Trophoblast cell (in vitro differentiated cells and primary cell): Measurements from ENCODE around the gene NUMA1.

Source experiments
- DNase-seq, 2 donors: peaks; one replicate each; pipeline ENCODE4 v3.0.0-alpha.2; 2016
- H2AFZ ChIP-seq: 2 replicates; pipeline ENCODE4 v1.6.1; 2013; ENCODE audit warnings: low read length, moderate library complexity, mild to moderate bottlenecking; ENCODE audit not compliant: insufficient read depth, poor library complexity
- H2AK5ac ChIP-seq: 2 replicates; pipeline ENCODE4 v1.6.1; 2013; ENCODE audit warnings: mild to moderate bottlenecking, low read length
- H2BK120ac ChIP-seq: 2 replicates; pipeline ENCODE4 v1.6.1; 2013; ENCODE audit warnings: low read length, mild to moderate bottlenecking, moderate library complexity; ENCODE audit not compliant: insufficient read depth, poor library complexity
- H2BK12ac ChIP-seq: 2 replicates; pipeline ENCODE4 v1.6.1; 2013; ENCODE audit warnings: mild to moderate bottlenecking, low read length, moderate library complexity
- H2BK5ac ChIP-seq: 2 replicates; pipeline ENCODE4 v1.6.1; 2013; ENCODE audit warnings: low read length, low read depth, moderate library complexity, mild to moderate bottlenecking; ENCODE audit not compliant: poor library complexity
- H3K14ac ChIP-seq: 2 replicates; pipeline ENCODE4 v1.6.1; 2013; ENCODE audit warnings: mild to moderate bottlenecking, low read length
- H3K18ac ChIP-seq: 2 replicates; pipeline ENCODE4 v1.6.1; 2013; ENCODE audit warnings: mild to moderate bottlenecking, low read length
- H3K23ac ChIP-seq: 2 replicates; pipeline ENCODE4 v1.6.1; 2013; ENCODE audit warnings: low read length
- H3K27ac ChIP-seq: 2 replicates; pipeline ENCODE4 v1.5.1; 2013; ENCODE audit warnings: low read depth, mild to moderate bottlenecking, inconsistent platforms, low read length, moderate library complexity
- H3K27me3 ChIP-seq: 2 replicates; pipeline ENCODE4 v1.6.1; 2013; ENCODE audit warnings: inconsistent platforms, mild to moderate bottlenecking, low read length, moderate library complexity; ENCODE audit not compliant: insufficient read depth
- H3K36me3 ChIP-seq, 2 experiments: 1 replicate in 1 of 2; 2 replicates in 1 of 2; pipeline ENCODE4 v1.6.1; 2013; ENCODE audit warnings: low read length in 2 of 2, mild to moderate bottlenecking in 2 of 2, moderate library complexity in 1 of 2; ENCODE audit not compliant: insufficient read depth in 2 of 2, control insufficient read depth in 1 of 2
- H3K4ac ChIP-seq: 2 replicates; pipeline ENCODE4 v1.6.1; 2013; ENCODE audit warnings: low read depth, mild to moderate bottlenecking, low read length, moderate library complexity
- H3K4me1 ChIP-seq, 2 experiments: 1 replicate in 1 of 2; 2 replicates in 1 of 2; pipeline ENCODE4 v1.6.1; 2013; ENCODE audit warnings: low read length in 2 of 2, mild to moderate bottlenecking in 2 of 2, moderate library complexity in 1 of 2; ENCODE audit not compliant: insufficient read depth in 2 of 2, control insufficient read depth in 1 of 2
- H3K4me2 ChIP-seq: 2 replicates; pipeline ENCODE4 v1.6.1; 2013; ENCODE audit warnings: inconsistent platforms, mild to moderate bottlenecking, low read length, moderate library complexity
- H3K4me3 ChIP-seq: 2 replicates; pipeline ENCODE4 v1.5.1; 2013; ENCODE audit warnings: mild to moderate bottlenecking, low read depth, low read length, inconsistent platforms
- H3K79me1 ChIP-seq: one replicate; pipeline ENCODE4 v1.6.1; 2013; ENCODE audit warnings: low read length
- H3K79me2 ChIP-seq: 2 replicates; pipeline ENCODE4 v1.6.1; 2013; ENCODE audit warnings: low read length, mild to moderate bottlenecking; ENCODE audit not compliant: control insufficient read depth, insufficient read depth, poor library complexity
- H3K9ac ChIP-seq: 2 replicates; pipeline ENCODE4 v1.6.1; 2013; ENCODE audit warnings: mild to moderate bottlenecking, low read length
- H3K9me3 ChIP-seq: 2 replicates; pipeline ENCODE4 v1.6.1; 2013; ENCODE audit warnings: low read depth, mild to moderate bottlenecking, control low read depth, inconsistent platforms, low read length; ENCODE audit not compliant: insufficient read depth
- H4K12ac ChIP-seq: 2 replicates; pipeline ENCODE4 v1.6.1; 2013; ENCODE audit warnings: low read depth, mild to moderate bottlenecking, low read length, moderate library complexity
- H4K8ac ChIP-seq: 2 replicates; pipeline ENCODE4 v1.6.1; 2013; ENCODE audit warnings: low read depth, mild to moderate bottlenecking, low read length, moderate library complexity
- H4K91ac ChIP-seq: one replicate; pipeline ENCODE4 v1.6.1; 2013; ENCODE audit warnings: low read depth, mild to moderate bottlenecking, low read length, moderate library complexity
- WGBS: extraction: QIAGEN DNeasy Blood & Tissue Kit; methylation state at CpG from one replicate; pipeline ENCODE4 v1.1.7; 2013; ENCODE audit warnings: missing lambda C conversion rate; ENCODE audit not compliant: insufficient read length, insufficient coverage; ENCODE audit errors: extremely low coverage; 5-methylcytosine and 5-hydroxymethylcytosine counted together

Gene NUMA1

DNA sequence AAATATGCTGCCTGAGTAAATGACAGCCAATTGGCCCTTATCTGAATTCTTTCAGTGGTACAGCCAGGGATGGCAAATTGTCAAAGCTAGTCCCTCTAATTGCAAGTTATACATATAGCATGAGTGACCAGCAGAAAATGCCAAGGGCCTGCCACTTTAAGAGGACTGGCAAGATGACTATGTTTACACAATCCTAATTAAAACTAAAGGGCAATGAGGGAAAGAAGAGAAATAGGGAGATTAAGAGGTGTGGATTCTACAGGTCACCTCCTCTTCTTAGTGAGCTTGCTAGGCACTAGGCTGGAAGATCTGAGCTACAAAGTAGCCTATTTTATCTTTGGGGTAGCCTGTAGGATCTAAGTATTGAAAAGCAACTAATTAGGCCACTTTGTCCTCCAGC lies 13.5 kb downstream of the NUMA1 start:
- Histone ChIP-seq H3K79me1 (peaks cover 5% of the 10 kb centered on the region), H3K9me3 (no peaks in the 10 kb centered on the region), H3K27me3 (no peaks in the 10 kb centered on the region), H2AK5ac (no peak overlapping the region), H3K4me3 (no peak overlapping the region), H2AFZ (no peak overlapping the region), H3K9ac (no peak overlapping the region), H2BK120ac (no peak overlapping the region), H3K4me2 (no peak overlapping the region), H4K8ac (no peak overlapping the region), H2BK5ac (no peak overlapping the region), H3K4me1 (peaks cover 3 to 12% of the 10 kb centered on the region in 2 experiments), H2BK12ac (no peak overlapping the region), H3K27ac (no peak overlapping the region), H3K23ac (no peak overlapping the region), H4K12ac (no peak overlapping the region), H4K91ac (no peak overlapping the region), H3K36me3 (peaks cover 6 to 8% of the 10 kb centered on the region in 2 experiments), H3K14ac (no peak overlapping the region), H3K4ac (no peak overlapping the region), H3K18ac (no peak overlapping the region), H3K79me2 (peaks cover 3% of the 10 kb centered on the region)
- no peak for DNase-seq

DNA sequence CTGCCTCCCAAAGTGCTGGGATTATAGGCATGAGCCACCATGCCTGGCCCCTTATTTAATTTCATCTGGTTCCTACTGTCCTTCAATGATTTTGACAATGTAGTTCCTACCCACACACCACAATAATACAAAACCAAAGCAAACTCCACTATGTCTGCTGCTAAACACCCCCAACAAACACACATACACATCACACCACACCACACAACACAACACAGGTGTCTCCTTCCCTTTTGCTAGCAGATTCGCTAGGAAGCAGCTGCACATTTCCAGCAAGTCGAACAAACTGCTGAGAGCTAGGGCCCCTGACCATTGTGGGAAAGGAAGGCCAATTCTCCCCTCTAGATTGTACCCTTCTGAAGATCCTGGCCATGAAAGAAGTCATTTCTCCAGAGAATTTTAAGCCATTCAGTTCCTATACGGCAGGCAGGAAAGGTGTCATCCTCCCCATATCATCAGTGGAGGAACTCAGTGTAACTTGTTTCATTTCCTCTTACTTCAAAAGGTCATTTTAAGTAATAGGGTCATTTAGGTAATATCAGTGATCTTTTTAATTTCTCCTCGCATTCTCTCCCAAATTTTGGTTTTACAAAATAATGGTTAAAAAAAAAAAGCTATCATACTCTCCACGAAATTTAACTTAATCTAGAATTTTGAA lies 18.5 kb downstream of the NUMA1 start:
- Histone ChIP-seq H3K27ac (no peak overlapping the region), H3K23ac (no peak overlapping the region), H2BK5ac (no peak overlapping the region), H3K27me3 (no peaks in the 10 kb centered on the region), H3K14ac (no peak overlapping the region), H3K79me2 (no peaks in the 10 kb centered on the region), H3K9me3 (no peaks in the 10 kb centered on the region), H3K36me3 (peaks cover 4 to 5% of the 10 kb centered on the region in 2 experiments), H4K12ac (no peak overlapping the region), H3K79me1 (no peaks in the 10 kb centered on the region), H4K91ac (no peak overlapping the region), H4K8ac (no peak overlapping the region), H3K9ac (no peak overlapping the region), H3K4me3 (no peak overlapping the region), H2AFZ (no peak overlapping the region), H2BK12ac (no peak overlapping the region), H3K4me2 (no peak overlapping the region), H3K4ac (no peak overlapping the region), H2BK120ac (no peak overlapping the region), H3K18ac (no peak overlapping the region), H2AK5ac (no peak overlapping the region), H3K4me1 (no peaks in the 10 kb centered on the region)
- WGBS = no CpG with 5 or more reads among the region's 5 CpGs
- DNase-seq = no peak

DNA sequence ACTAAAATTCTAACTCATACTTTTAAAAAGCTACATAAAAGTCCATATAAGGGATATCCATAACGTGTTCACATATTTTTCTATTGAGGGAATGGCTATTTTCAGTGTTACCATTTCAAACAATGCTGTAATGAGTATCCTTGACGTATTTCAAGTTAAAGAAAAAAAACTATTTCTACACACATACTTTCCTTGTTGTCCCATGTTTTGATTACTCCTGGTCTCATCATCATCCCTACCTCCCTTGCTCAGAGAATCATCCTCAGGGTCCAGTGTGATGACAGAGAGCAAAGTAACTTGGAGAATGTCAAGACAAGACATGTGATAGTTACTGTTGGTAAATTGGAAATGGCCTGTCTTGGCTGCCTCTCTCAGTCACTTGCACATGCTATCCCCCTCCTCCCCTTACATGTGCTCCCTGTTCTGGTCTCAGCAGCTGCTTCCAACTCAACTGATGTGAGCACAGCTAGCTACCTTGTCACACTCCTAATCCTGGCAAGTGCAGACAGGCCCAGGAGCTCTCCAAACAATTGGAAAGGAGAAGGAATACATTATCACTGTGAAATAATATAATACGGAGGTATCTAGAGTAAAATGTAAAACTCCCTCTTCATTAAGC lies 21.8 kb downstream of the NUMA1 start:
- Histone ChIP-seq H2AFZ (no peak overlapping the region), H3K27ac (no peak overlapping the region), H4K91ac (no peak overlapping the region), H3K4me1 (no peaks in the 10 kb centered on the region), H3K36me3 (peaks cover 3 to 4% of the 10 kb centered on the region in 2 experiments), H2BK5ac (no peak overlapping the region), H3K4me2 (no peak overlapping the region), H3K4me3 (no peak overlapping the region), H3K9ac (no peak overlapping the region), H3K79me1 (no peaks in the 10 kb centered on the region), H3K23ac (no peak overlapping the region), H3K9me3 (no peaks in the 10 kb centered on the region), H3K27me3 (no peaks in the 10 kb centered on the region), H3K4ac (no peak overlapping the region), H4K8ac (no peak overlapping the region), H3K18ac (no peak overlapping the region), H4K12ac (no peak overlapping the region), H2BK12ac (no peak overlapping the region), H3K14ac (no peak overlapping the region), H2BK120ac (no peak overlapping the region), H3K79me2 (no peaks in the 10 kb centered on the region), H2AK5ac (no peak overlapping the region)
- DNase-seq = peak in 1 of 2 donors; percentile 66
- WGBS = no CpG with 5 or more reads among the region's 3 CpGs

DNA sequence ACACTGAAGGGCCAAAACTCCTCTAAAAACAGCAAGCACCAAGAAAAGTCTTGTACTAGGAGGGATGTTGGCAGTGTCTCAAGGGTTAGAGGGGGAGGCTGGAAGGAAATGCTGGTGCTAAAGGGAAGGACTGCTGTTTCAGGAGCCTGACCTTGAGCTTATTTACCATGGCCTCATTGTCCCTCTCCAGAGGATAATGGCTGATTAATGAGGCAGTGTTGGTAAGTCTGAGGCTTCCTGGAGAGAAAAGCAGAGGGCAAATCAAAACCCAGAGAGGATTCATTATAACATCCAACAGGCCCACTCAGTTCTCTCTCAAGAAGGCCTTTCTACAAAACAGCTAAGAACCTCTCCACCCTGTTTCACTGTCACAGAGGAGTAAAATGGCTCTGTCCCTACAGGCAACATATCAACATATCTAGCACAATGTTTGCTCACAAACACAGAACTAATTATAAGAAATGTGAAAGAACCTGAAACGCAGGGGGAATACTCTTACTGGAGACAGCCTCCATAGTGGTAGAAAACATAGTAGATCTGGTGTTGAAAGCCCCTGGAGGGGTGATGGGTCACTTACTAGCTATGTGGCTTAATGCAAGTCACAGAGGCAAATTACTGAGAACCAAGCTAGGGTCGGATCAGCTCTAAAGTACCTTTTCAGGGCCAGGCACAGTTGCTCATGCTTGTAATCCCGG lies 31.4 kb downstream of the NUMA1 start:
- H2AK5ac ChIP-seq = no peak overlapping the region
- no CpG with 5 or more reads among the region's 3 CpGs for WGBS
- H4K8ac ChIP-seq = no peak overlapping the region
- H2BK12ac ChIP-seq = no peak overlapping the region
- peak overlapping the region; percentile 10 for H2BK120ac ChIP-seq
- H3K27me3 ChIP-seq = no peaks in the 10 kb centered on the region
- no peak overlapping the region for H2AFZ ChIP-seq
- H3K36me3 ChIP-seq = peaks cover 0 to 2% of the 10 kb centered on the region in 2 experiments
- H4K12ac ChIP-seq = no peak overlapping the region
- peaks cover 0 to 5% of the 10 kb centered on the region in 2 experiments for H3K4me1 ChIP-seq
- H3K79me2 ChIP-seq = no peaks in the 10 kb centered on the region
- H3K18ac ChIP-seq = no peak overlapping the region
- no peak overlapping the region for H3K14ac ChIP-seq
- no peaks in the 10 kb centered on the region for H3K9me3 ChIP-seq
- no peaks in the 10 kb centered on the region for H3K79me1 ChIP-seq
- no peak overlapping the region for H3K27ac ChIP-seq
- H3K4ac ChIP-seq = no peak overlapping the region
- DNase-seq = peak; percentile 93 to 98
- no peak overlapping the region for H3K9ac ChIP-seq
- H2BK5ac ChIP-seq = no peak overlapping the region
- H3K4me2 ChIP-seq = no peak overlapping the region
- H3K4me3 ChIP-seq = no peak overlapping the region
- H4K91ac ChIP-seq = no peak overlapping the region
- no peak overlapping the region for H3K23ac ChIP-seq
